Mesendoderm (in vitro differentiated cells): ENCODE results near the gene OASL.

ENCODE experiments used
- DNase-seq: peaks from one replicate; pipeline ENCODE4 v3.0.0; 2013
- H2AK5ac ChIP-seq: 2 replicates; pipeline ENCODE4 v1.6.1; 2013; ENCODE audit warnings: low read length, inconsistent platforms
- H2BK120ac ChIP-seq: 2 replicates; pipeline ENCODE4 v1.6.1; 2013; ENCODE audit warnings: low read depth, mild to moderate bottlenecking, low read length, moderate library complexity, mixed read lengths
- H2BK15ac ChIP-seq: replicated peaks from 2 replicates; pipeline ENCODE4 v1.6.1; 2013; ENCODE audit warnings: low read depth, mild to moderate bottlenecking, moderate library complexity
- H2BK5ac ChIP-seq: 2 replicates; pipeline ENCODE4 v1.6.1; 2013; ENCODE audit warnings: low read length, inconsistent platforms
- H3K18ac ChIP-seq: 2 replicates; pipeline ENCODE4 v1.6.1; 2013; ENCODE audit warnings: mild to moderate bottlenecking, low read length, mixed read lengths
- H3K23ac ChIP-seq: one replicate; pipeline ENCODE4 v1.6.1; 2013; ENCODE audit warnings: low read length
- H3K27ac ChIP-seq: 2 replicates; pipeline ENCODE4 v1.5.1; 2013; ENCODE audit warnings: low read depth, mild to moderate bottlenecking, inconsistent platforms, low read length, moderate library complexity
- H3K27me3 ChIP-seq: 2 replicates; pipeline ENCODE4 v1.6.1; 2013; ENCODE audit warnings: low read length, control low read depth, mild to moderate bottlenecking, inconsistent platforms; ENCODE audit not compliant: insufficient read depth, poor library complexity
- H3K36me3 ChIP-seq: 2 replicates; pipeline ENCODE4 v1.6.1; 2013; ENCODE audit warnings: low read length, inconsistent platforms; ENCODE audit not compliant: control insufficient read depth, insufficient read depth
- H3K4ac ChIP-seq: one replicate; pipeline ENCODE4 v1.6.1; 2013; ENCODE audit warnings: low read depth, mild to moderate bottlenecking, low read length, moderate library complexity
- H3K4me1 ChIP-seq: 2 replicates; pipeline ENCODE4 v1.6.1; 2013; ENCODE audit warnings: low read depth, low read length, inconsistent platforms; ENCODE audit not compliant: control insufficient read depth
- H3K4me2 ChIP-seq: 2 replicates; pipeline ENCODE4 v1.6.1; 2013; ENCODE audit warnings: low read length
- H3K4me3 ChIP-seq: 2 replicates; pipeline ENCODE4 v1.5.1; 2013; ENCODE audit warnings: mild to moderate bottlenecking, low read length
- H3K56ac ChIP-seq: one replicate; pipeline ENCODE4 v1.6.1; 2013; ENCODE audit warnings: low read length
- H3K79me1 ChIP-seq: 2 replicates; pipeline ENCODE4 v1.6.1; 2013; ENCODE audit warnings: low read length, inconsistent platforms
- H3K79me2 ChIP-seq: 2 replicates; pipeline ENCODE4 v1.6.1; 2013; ENCODE audit warnings: mild to moderate bottlenecking, low read length; ENCODE audit not compliant: control insufficient read depth, insufficient read depth
- H3K9ac ChIP-seq: 2 replicates; pipeline ENCODE4 v1.6.1; 2013; ENCODE audit warnings: low read length, inconsistent platforms
- H4K5ac ChIP-seq: one replicate; pipeline ENCODE4 v1.6.1; 2013; ENCODE audit warnings: low read length
- H4K8ac ChIP-seq: one replicate; pipeline ENCODE4 v1.6.1; 2013; ENCODE audit warnings: low read depth, mild to moderate bottlenecking, control low read depth, low read length, moderate library complexity
- WGBS: extraction: QIAGEN DNeasy Blood & Tissue Kit; methylation state at CpG from one replicate; pipeline ENCODE4 v1.1.7; 2013; ENCODE audit warnings: low lambda C conversion rate, missing lambda C conversion rate; ENCODE audit not compliant: insufficient coverage; ENCODE audit errors: extremely low coverage; 5-methylcytosine and 5-hydroxymethylcytosine counted together

OASL gene

DNA sequence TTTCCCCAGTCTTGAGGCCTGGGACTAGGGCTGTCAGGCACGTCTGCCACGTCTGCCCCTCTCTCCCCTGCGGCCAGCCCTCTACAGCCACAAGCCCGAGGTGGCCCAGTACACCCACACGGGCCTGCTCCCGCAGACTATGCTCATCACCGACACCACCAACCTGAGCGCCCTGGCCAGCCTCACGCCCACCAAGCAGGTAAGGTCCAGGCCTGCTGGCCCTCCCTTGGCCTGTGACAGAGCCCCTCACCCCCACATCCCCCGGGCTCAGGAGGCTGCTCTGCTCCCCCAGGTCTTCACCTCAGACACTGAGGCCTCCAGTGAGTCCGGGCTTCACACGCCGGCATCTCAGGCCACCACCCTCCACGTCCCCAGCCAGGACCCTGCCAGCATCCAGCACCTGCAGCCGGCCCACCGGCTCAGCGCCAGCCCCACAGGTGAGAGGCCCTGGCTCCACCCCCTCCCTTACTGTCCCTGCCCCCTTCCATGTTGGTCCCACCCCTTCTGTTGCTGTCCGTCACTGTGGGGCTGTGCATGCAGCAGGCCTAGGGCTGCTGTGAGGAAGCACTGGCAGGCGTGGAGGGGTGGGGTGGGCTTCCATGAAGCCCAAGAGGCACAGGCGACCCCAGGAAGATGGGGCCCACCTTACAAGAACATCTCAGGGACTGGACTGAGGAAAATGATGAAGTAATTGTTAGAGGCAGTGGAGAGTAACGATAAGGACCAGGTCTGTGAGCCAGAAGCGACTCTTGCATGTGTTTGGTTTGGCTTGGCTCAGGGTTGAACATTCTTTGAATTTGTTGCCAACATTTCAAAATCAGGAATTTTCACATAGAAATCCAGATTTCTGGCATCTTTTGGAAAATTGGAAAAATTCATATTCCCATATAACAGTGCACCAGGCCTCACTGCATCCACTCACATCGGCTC is 39.6 kb downstream of the OASL start:
- Histone ChIP-seq H3K23ac (no peak overlapping the region), H4K8ac (no peak overlapping the region), H3K4me2 (no peak overlapping the region), H3K9ac (no peak overlapping the region), H3K4ac (no peak overlapping the region), H3K79me2 (no peaks in the 10 kb centered on the region), H3K56ac (peak overlapping the region; percentile 34), H3K27me3 (no peaks in the 10 kb centered on the region), H2BK15ac (no peak overlapping the region), H4K5ac (no peak overlapping the region), H3K79me1 (no peaks in the 10 kb centered on the region), H2BK5ac (no peak overlapping the region), H3K18ac (no peak overlapping the region), H2BK120ac (no peak overlapping the region), H2AK5ac (no peak overlapping the region), H3K36me3 (peaks cover 4% of the 10 kb centered on the region), H3K4me3 (no peak overlapping the region), H3K27ac (no peak overlapping the region), H3K4me1 (no peaks in the 10 kb centered on the region)
- peak; percentile 45 for DNase-seq
- WGBS: no CpG with 5 or more reads among the region's 23 CpGs

DNA sequence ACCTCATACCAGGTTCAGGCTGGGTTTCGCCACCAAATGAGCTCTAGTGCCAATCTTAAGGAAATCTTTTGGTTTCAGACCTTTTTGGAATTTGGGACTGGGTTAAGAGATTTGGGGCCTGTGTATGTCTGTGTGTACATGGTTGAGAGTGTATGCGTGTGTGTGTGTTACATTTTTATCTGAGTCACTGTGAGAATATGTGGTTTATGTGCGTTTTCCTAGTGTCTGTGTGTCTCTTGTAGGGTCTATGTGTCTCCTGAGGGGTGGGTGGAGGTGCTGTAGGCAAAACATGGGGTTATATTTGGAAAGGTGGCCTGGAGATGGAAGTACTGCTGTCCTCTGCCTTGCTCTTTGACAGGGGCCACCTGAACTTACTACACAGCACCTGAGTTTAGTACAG is 40.6 kb downstream of the OASL start:
- no peak overlapping the region for H2AK5ac ChIP-seq

GRCh38 chr12:120997448-120997847 is 41.6 kb downstream of the OASL start:
- no peak overlapping the region for H3K23ac ChIP-seq
- no CpG with 5 or more reads among the region's 9 CpGs for WGBS
- no peak overlapping the region for H3K4me3 ChIP-seq
- H4K8ac ChIP-seq: no peak overlapping the region
- no peak overlapping the region for H2AK5ac ChIP-seq
- H3K36me3 ChIP-seq: no peaks in the 10 kb centered on the region
- no peak overlapping the region for H4K5ac ChIP-seq
- no peak for DNase-seq
- no peaks in the 10 kb centered on the region for H3K27me3 ChIP-seq
- no peak overlapping the region for H2BK5ac ChIP-seq
- no peaks in the 10 kb centered on the region for H3K79me1 ChIP-seq
- no peak overlapping the region for H3K4ac ChIP-seq
- H3K27ac ChIP-seq: no peak overlapping the region
- no peak overlapping the region for H2BK120ac ChIP-seq
- H3K4me2 ChIP-seq: no peak overlapping the region
- no peaks in the 10 kb centered on the region for H3K4me1 ChIP-seq
- no peak overlapping the region for H3K9ac ChIP-seq
- no peaks in the 10 kb centered on the region for H3K79me2 ChIP-seq
- no peak overlapping the region for H3K18ac ChIP-seq
- H3K56ac ChIP-seq: no peak overlapping the region
- no peak overlapping the region for H2BK15ac ChIP-seq

More for the DNA sequence above, 40.6 kb downstream of the OASL start:
- Histone ChIP-seq H4K8ac (no peak overlapping the region), H3K36me3 (peaks cover 4% of the 10 kb centered on the region), H3K18ac (no peak overlapping the region), H4K5ac (no peak overlapping the region), H2BK120ac (no peak overlapping the region), H3K79me1 (no peaks in the 10 kb centered on the region), H3K4me1 (no peaks in the 10 kb centered on the region), H3K23ac (no peak overlapping the region), H3K27me3 (no peaks in the 10 kb centered on the region), H3K56ac (no peak overlapping the region), H2BK15ac (no peak overlapping the region), H3K9ac (no peak overlapping the region), H3K79me2 (no peaks in the 10 kb centered on the region), H2BK5ac (no peak overlapping the region), H3K4me2 (no peak overlapping the region), H3K4me3 (no peak overlapping the region), H3K27ac (no peak overlapping the region), H3K4ac (no peak overlapping the region)
- no peak for DNase-seq
- no CpG with 5 or more reads among the region's 3 CpGs for WGBS

GRCh38 chr12:120996133-120996746 is 42.8 kb downstream of the OASL start:
- H3K36me3 ChIP-seq: no peaks in the 10 kb centered on the region
- H4K5ac ChIP-seq: no peak overlapping the region
- no peak overlapping the region for H2AK5ac ChIP-seq
- WGBS: no CpG with 5 or more reads among the region's 11 CpGs
- no peak overlapping the region for H4K8ac ChIP-seq
- H3K18ac ChIP-seq: no peak overlapping the region
- no peak overlapping the region for H3K56ac ChIP-seq
- no peak overlapping the region for H3K27ac ChIP-seq
- no peak overlapping the region for H3K23ac ChIP-seq
- no peaks in the 10 kb centered on the region for H3K4me1 ChIP-seq
- H3K79me2 ChIP-seq: no peaks in the 10 kb centered on the region
- no peaks in the 10 kb centered on the region for H3K79me1 ChIP-seq
- H3K9ac ChIP-seq: no peak overlapping the region
- no peak overlapping the region for H2BK15ac ChIP-seq
- H3K4me3 ChIP-seq: no peak overlapping the region
- H3K4ac ChIP-seq: no peak overlapping the region
- no peak for DNase-seq
- H2BK120ac ChIP-seq: no peak overlapping the region
- H3K4me2 ChIP-seq: no peak overlapping the region
- no peaks in the 10 kb centered on the region for H3K27me3 ChIP-seq
- no peak overlapping the region for H2BK5ac ChIP-seq

- Histone ChIP-seq H2BK5ac (no peak overlapping the region), H3K18ac (no peak overlapping the region), H4K8ac (no peak overlapping the region), H3K27me3 (no peaks in the 10 kb centered on the region), H2AK5ac (no peak overlapping the region), H2BK15ac (no peak overlapping the region), H3K4me1 (no peaks in the 10 kb centered on the region), H3K4ac (no peak overlapping the region), H3K36me3 (no peaks in the 10 kb centered on the region), H3K27ac (no peak overlapping the region), H3K4me2 (no peak overlapping the region), H3K79me1 (no peaks in the 10 kb centered on the region), H4K5ac (no peak overlapping the region), H3K23ac (no peak overlapping the region), H3K9ac (no peak overlapping the region), H3K4me3 (no peak overlapping the region), H3K56ac (no peak overlapping the region), H3K79me2 (no peaks in the 10 kb centered on the region), H2BK120ac (no peak overlapping the region)
- DNase-seq: peak; percentile 38
- WGBS: 100% methylated on average over 1 of the region's 2 CpGs
These were observed 44.3 kb downstream of the OASL start for GRCh38 chr12:120994589-120995337.
